GM23338 (cell line): ENCODE results near the gene AGTRAP. TPM values are rescaled to one million over a fixed set of nuclear protein-coding genes. Genes with fewer than 3 reads are reported as not detected.

Source experiments
- ATAC-seq: fragments of 200-7000 bp; cut with Tn5 transposase; 3 replicates; pipeline ENCODE4 v1.9.1; 2020
- DNase-seq: peaks from one replicate; pipeline ENCODE4 v3.0.0-alpha.2; 2015; ENCODE audit warnings: low spot score
- H2AFZ ChIP-seq: fragments of 200-600 bp; sonication (generic); 2 replicates; pipeline ENCODE4 v1.8.0; 2016; ENCODE audit warnings: antibody characterized with exemption, mild to moderate bottlenecking, moderate library complexity
- H3F3A ChIP-seq: fragments of 200-600 bp; sonication (generic); replicated peaks from 2 replicates; pipeline ENCODE4 v1.8.0; 2017; ENCODE audit warnings: antibody characterized with exemption, mixed run types, low read depth
- H3K27ac ChIP-seq: fragments of 200-600 bp; sonication (generic); 2 replicates; pipeline ENCODE4 v1.6.1; 2016; ENCODE audit warnings: low read depth
- H3K27me3 ChIP-seq: fragments of 200-600 bp; sonication (generic); 2 replicates; pipeline ENCODE4 v1.8.0; 2016; ENCODE audit warnings: mild to moderate bottlenecking, mixed run types, moderate library complexity; ENCODE audit not compliant: insufficient read depth
- H3K36me3 ChIP-seq: fragments of 200-600 bp; sonication (generic); 2 replicates; pipeline ENCODE4 v1.8.0; 2016; ENCODE audit warnings: mild to moderate bottlenecking; ENCODE audit not compliant: insufficient read depth
- H3K4me1 ChIP-seq: fragments of 200-600 bp; sonication (generic); 2 replicates; pipeline ENCODE4 v1.8.0; 2016; ENCODE audit warnings: mild to moderate bottlenecking, moderate library complexity; ENCODE audit not compliant: insufficient read depth
- H3K4me2 ChIP-seq: fragments of 200-600 bp; sonication (generic); 2 replicates; pipeline ENCODE4 v1.7.1; 2017; ENCODE audit warnings: mixed run types
- H3K4me3 ChIP-seq: fragments of 200-600 bp; sonication (generic); 2 replicates; pipeline ENCODE4 v1.6.1; 2016; ENCODE audit warnings: mixed run types
- H3K79me2 ChIP-seq: fragments of 200-600 bp; sonication (generic); replicated peaks from 2 replicates; pipeline ENCODE4 v1.8.0; 2017; ENCODE audit warnings: mild to moderate bottlenecking; ENCODE audit not compliant: insufficient read depth
- H3K9me2 ChIP-seq: fragments of 200-600 bp; sonication (generic); 2 replicates; pipeline ENCODE4 v1.8.0; 2017; ENCODE audit not compliant: insufficient read depth
- H4K20me1 ChIP-seq: fragments of 200-600 bp; sonication (generic); replicated peaks from 2 replicates; pipeline ENCODE4 v1.8.0; 2017; ENCODE audit warnings: mild to moderate bottlenecking; ENCODE audit not compliant: insufficient read depth
- H3K27ac Mint-ChIP-seq: 2 replicates; pipeline ENCODE4 v1.8.0; 2020; ENCODE audit warnings: inconsistent platforms, mild to moderate bottlenecking, moderate library complexity, mixed read lengths
- H3K27me3 Mint-ChIP-seq: 3 replicates; pipeline ENCODE4 v1.8.0; 2022; ENCODE audit warnings: low read depth, mild to moderate bottlenecking, moderate library complexity, mixed read lengths, inconsistent platforms; ENCODE audit not compliant: insufficient read depth, poor library complexity
- H3K36me3 Mint-ChIP-seq: 3 replicates; pipeline ENCODE4 v1.8.0; 2021; ENCODE audit warnings: low read depth, mild to moderate bottlenecking, inconsistent platforms, moderate library complexity, mixed read lengths
- H3K4me1 Mint-ChIP-seq: 3 replicates; pipeline ENCODE4 v1.8.0; 2020; ENCODE audit warnings: mild to moderate bottlenecking, inconsistent platforms, mixed read lengths
- H3K4me3 Mint-ChIP-seq: 3 replicates; pipeline ENCODE4 v1.8.0; 2021; ENCODE audit warnings: moderate library complexity, mild to moderate bottlenecking, inconsistent platforms, mixed read lengths
- H3K9me3 Mint-ChIP-seq: 3 replicates; pipeline ENCODE4 v1.8.0; 2020; ENCODE audit warnings: moderate library complexity, mild to moderate bottlenecking, inconsistent platforms, mixed read lengths
- CREB1 ChIP-seq: fragments of 250-450 bp; sonication (Bioruptor Pico); IDR thresholded peaks from 2 replicates; pipeline ENCODE4 v1.5.0; 2020; ENCODE audit warnings: low read depth, mild to moderate bottlenecking, moderate library complexity
- EZH2 ChIP-seq: fragments of 200-600 bp; sonication (generic); IDR thresholded peaks from one replicate; pipeline ENCODE4 v1.8.0; 2017; ENCODE audit warnings: antibody characterized with exemption, mild to moderate bottlenecking, low read depth; ENCODE audit not compliant: unreplicated experiment
- EZH2phosphoT487 ChIP-seq: fragments of 200-600 bp; sonication (generic); IDR thresholded peaks from one replicate; pipeline ENCODE4 v1.8.1; 2018; ENCODE audit warnings: antibody characterized with exemption; ENCODE audit not compliant: unreplicated experiment
- JUNB ChIP-seq: IDR thresholded peaks from one replicate; pipeline ENCODE4 v1.6.1; 2016; ENCODE audit warnings: antibody characterized with exemption; ENCODE audit not compliant: unreplicated experiment
- NANOG ChIP-seq: IDR thresholded peaks from 2 replicates; pipeline ENCODE4 v1.6.1; 2016; ENCODE audit warnings: antibody characterized with exemption, borderline replicate concordance
- POLR2AphosphoS5 ChIP-seq: IDR thresholded peaks from 2 replicates; pipeline ENCODE4 v1.6.1; 2016; ENCODE audit warnings: antibody characterized with exemption, low read depth
- STAT1 ChIP-seq: IDR thresholded peaks from one replicate; pipeline ENCODE4 v1.6.1; 2016; ENCODE audit warnings: antibody characterized with exemption; ENCODE audit not compliant: unreplicated experiment
- ZNF114 ChIP-seq: fragments of 250-450 bp; sonication (Bioruptor Pico); IDR thresholded peaks from 2 replicates; pipeline ENCODE4 v1.5.0; 2020; ENCODE audit warnings: mild to moderate bottlenecking, moderate library complexity
- polyA plus RNA-seq: library from polyadenylated mRNA; unstranded; fragments of >200 nt; fragmentation: Nextera tagmentation; extraction: Ambion mirVana; gene quantifications from 2 replicates; pipeline ENCODE4 v1.2.1, GENCODE V29; 2016
- total RNA-seq: library from RNA; depleted of rRNA; stranded (reverse); fragments of >200 nt; shearing (Covaris generic); gene quantifications from 2 replicates; pipeline ENCODE4 v1.2.3, GENCODE V29; 2014
- TF ChIP-seq, protein P1 (sequence below), 2 experiments: fragments of 200-600 bp in 1 of 2; sonication (generic) in 1 of 2; conservative IDR thresholded peaks; 2 replicates each; pipeline versions ENCODE4 v1.5.1 to v1.6.1; 2016 to 2017; ENCODE audit warnings: antibody characterized with exemption in 2 of 2, low read depth in 2 of 2, mild to moderate bottlenecking in 2 of 2, moderate library complexity in 1 of 2
- TF ChIP-seq, protein P2 (sequence below): fragments of 250-450 bp; sonication (Bioruptor Pico); IDR thresholded peaks from 2 replicates; pipeline ENCODE4 v1.5.0; 2020; ENCODE audit warnings: mild to moderate bottlenecking, moderate library complexity

Gene AGTRAP
- total and polyA plus RNA-seq, 2 experiments from 2014 or later = 79.4 to 102 TPM

DNA sequence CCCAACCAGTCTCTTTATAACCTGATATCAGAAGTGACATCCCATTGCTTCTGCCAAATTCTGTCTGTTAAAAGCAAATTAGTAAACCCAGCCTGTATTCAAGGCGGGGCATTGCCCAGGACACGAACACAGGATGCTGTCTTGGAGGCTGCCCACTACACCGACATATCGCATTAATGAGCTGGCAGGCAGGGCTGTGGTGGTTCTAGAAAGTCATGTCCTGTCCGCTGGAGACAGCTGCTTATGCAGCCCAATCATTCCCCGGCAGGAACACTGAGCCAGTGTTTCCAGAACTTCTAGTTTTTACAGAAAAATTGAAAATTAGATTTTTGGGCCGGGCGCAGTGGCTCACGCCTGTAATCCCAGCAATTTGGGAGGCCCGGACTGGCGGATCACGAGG, 45.4 kb downstream of the AGTRAP start (continued):
- TF ChIP-seq EZH2 = no peak
- TF ChIP-seq POLR2AphosphoS5 = no peak
- no peak for TF ChIP-seq JUNB
- TF ChIP-seq CREB1 (CRISPR knock-in tag) = no peak
- TF ChIP-seq, protein P1, sequence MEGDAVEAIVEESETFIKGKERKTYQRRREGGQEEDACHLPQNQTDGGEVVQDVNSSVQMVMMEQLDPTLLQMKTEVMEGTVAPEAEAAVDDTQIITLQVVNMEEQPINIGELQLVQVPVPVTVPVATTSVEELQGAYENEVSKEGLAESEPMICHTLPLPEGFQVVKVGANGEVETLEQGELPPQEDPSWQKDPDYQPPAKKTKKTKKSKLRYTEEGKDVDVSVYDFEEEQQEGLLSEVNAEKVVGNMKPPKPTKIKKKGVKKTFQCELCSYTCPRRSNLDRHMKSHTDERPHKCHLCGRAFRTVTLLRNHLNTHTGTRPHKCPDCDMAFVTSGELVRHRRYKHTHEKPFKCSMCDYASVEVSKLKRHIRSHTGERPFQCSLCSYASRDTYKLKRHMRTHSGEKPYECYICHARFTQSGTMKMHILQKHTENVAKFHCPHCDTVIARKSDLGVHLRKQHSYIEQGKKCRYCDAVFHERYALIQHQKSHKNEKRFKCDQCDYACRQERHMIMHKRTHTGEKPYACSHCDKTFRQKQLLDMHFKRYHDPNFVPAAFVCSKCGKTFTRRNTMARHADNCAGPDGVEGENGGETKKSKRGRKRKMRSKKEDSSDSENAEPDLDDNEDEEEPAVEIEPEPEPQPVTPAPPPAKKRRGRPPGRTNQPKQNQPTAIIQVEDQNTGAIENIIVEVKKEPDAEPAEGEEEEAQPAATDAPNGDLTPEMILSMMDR (conservative IDR thresholded peaks at IDR 0.05; ENCODE audit: low read depth in 2 of 2) = no peak
- TF ChIP-seq NANOG = no peak
- no peak for TF ChIP-seq STAT1

DNA sequence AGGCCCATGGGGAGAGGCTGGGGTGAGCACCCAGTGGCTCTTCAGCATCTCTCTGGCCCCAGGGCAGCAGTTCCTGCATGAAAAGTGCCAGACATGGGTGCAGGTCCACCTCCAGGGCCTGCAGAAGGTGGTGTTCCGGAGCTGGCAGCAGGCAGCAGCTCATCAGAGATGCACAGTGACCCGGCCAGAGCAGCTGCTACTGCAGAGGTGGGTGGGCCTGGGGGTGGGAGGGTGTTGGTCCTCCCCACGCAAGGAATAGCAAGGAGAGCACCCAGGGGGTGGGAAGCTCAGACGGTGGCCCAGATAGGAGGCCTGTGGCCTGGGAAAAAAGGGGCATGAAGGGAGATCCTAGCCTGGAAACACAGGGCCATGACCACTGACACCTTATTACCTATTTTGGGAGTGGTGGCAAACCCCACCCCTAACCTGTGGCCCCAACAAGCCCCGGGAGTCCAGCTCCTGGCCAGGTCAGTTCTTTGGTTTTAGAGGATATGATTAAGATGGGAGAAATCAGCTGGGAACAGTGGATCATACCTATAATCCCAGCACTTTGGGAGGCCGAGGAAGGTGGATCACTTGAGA, 46.3 kb downstream of the AGTRAP start:
- Histone ChIP-seq H2AFZ (no peak overlapping the region), H3F3A (peaks cover 21% of the 10 kb centered on the region), H3K4me1 (peaks cover 23% of the 10 kb centered on the region), H3K79me2 (no peaks in the 10 kb centered on the region), H3K36me3 (no peaks in the 10 kb centered on the region), H4K20me1 (no peaks in the 10 kb centered on the region), H3K4me3 (no peak overlapping the region), H3K9me2 (no peaks in the 10 kb centered on the region), H3K27me3 (no peaks in the 10 kb centered on the region), H3K4me2 (no peak overlapping the region), H3K27ac (no peak overlapping the region)
- H3K27me3 Mint-ChIP-seq = peaks cover 4% of the 10 kb centered on the region
- H3K9me3 Mint-ChIP-seq = no peaks in the 10 kb centered on the region
- H3K27ac Mint-ChIP-seq = no peak overlapping the region
- DNase-seq (no peak), ATAC-seq (no peak)
- TF ChIP-seq, protein P1 (conservative IDR thresholded peaks at IDR 0.05; ENCODE audit: low read depth in 2 of 2) = no peak
- no peak for TF ChIP-seq EZH2phosphoT487
- TF ChIP-seq, protein P2, sequence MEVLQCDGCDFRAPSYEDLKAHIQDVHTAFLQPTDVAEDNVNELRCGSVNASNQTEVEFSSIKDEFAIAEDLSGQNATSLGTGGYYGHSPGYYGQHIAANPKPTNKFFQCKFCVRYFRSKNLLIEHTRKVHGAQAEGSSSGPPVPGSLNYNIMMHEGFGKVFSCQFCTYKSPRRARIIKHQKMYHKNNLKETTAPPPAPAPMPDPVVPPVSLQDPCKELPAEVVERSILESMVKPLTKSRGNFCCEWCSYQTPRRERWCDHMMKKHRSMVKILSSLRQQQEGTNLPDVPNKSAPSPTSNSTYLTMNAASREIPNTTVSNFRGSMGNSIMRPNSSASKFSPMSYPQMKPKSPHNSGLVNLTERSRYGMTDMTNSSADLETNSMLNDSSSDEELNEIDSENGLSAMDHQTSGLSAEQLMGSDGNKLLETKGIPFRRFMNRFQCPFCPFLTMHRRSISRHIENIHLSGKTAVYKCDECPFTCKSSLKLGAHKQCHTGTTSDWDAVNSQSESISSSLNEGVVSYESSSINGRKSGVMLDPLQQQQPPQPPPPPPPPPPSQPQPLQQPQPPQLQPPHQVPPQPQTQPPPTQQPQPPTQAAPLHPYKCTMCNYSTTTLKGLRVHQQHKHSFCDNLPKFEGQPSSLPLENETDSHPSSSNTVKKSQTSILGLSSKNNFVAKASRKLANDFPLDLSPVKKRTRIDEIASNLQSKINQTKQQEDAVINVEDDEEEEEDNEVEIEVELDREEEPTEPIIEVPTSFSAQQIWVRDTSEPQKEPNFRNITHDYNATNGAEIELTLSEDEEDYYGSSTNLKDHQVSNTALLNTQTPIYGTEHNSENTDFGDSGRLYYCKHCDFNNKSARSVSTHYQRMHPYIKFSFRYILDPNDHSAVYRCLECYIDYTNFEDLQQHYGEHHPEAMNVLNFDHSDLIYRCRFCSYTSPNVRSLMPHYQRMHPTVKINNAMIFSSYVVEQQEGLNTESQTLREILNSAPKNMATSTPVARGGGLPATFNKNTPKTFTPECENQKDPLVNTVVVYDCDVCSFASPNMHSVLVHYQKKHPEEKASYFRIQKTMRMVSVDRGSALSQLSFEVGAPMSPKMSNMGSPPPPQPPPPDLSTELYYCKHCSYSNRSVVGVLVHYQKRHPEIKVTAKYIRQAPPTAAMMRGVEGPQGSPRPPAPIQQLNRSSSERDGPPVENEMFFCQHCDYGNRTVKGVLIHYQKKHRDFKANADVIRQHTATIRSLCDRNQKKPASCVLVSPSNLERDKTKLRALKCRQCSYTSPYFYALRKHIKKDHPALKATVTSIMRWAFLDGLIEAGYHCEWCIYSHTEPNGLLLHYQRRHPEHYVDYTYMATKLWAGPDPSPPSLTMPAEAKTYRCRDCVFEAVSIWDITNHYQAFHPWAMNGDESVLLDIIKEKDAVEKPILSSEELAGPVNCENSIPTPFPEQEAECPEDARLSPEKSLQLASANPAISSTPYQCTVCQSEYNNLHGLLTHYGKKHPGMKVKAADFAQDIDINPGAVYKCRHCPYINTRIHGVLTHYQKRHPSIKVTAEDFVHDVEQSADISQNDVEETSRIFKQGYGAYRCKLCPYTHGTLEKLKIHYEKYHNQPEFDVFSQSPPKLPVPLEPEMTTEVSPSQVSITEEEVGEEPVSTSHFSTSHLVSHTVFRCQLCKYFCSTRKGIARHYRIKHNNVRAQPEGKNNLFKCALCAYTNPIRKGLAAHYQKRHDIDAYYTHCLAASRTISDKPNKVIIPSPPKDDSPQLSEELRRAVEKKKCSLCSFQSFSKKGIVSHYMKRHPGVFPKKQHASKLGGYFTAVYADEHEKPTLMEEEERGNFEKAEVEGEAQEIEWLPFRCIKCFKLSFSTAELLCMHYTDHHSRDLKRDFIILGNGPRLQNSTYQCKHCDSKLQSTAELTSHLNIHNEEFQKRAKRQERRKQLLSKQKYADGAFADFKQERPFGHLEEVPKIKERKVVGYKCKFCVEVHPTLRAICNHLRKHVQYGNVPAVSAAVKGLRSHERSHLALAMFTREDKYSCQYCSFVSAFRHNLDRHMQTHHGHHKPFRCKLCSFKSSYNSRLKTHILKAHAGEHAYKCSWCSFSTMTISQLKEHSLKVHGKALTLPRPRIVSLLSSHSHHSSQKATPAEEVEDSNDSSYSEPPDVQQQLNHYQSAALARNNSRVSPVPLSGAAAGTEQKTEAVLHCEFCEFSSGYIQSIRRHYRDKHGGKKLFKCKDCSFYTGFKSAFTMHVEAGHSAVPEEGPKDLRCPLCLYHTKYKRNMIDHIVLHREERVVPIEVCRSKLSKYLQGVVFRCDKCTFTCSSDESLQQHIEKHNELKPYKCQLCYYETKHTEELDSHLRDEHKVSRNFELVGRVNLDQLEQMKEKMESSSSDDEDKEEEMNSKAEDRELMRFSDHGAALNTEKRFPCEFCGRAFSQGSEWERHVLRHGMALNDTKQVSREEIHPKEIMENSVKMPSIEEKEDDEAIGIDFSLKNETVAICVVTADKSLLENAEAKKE (CRISPR knock-in tag) = no peak
- TF ChIP-seq ZNF114 (CRISPR knock-in tag) = no peak
- no peak for TF ChIP-seq POLR2AphosphoS5
- no peaks in the 10 kb centered on the region for H3K36me3 Mint-ChIP-seq
- no peak overlapping the region for H3K4me3 Mint-ChIP-seq
- peaks cover 27% of the 10 kb centered on the region for H3K4me1 Mint-ChIP-seq
